ENCODE measurements around the gene ACSL3.
"Not testable (repeated sequence)": the region's sequence is repeated elsewhere in the genome, so short reads cannot be mapped to it uniquely, and the experiment has no call there.

Gene ACSL3

GRCh38 chr2:222860740-222861410 lies at the start of gene ACSL3:
ACSL3 (plus strand) TSS chr2:222861036; CDS start chr2:222908773, 47,737 bp downstream.
- peak; percentile 93 for DNase-seq

- no peak for DNase-seq
These were observed 49.0 kb upstream of the ACSL3 start for GRCh38 chr2:222811828-222812227.

DNA sequence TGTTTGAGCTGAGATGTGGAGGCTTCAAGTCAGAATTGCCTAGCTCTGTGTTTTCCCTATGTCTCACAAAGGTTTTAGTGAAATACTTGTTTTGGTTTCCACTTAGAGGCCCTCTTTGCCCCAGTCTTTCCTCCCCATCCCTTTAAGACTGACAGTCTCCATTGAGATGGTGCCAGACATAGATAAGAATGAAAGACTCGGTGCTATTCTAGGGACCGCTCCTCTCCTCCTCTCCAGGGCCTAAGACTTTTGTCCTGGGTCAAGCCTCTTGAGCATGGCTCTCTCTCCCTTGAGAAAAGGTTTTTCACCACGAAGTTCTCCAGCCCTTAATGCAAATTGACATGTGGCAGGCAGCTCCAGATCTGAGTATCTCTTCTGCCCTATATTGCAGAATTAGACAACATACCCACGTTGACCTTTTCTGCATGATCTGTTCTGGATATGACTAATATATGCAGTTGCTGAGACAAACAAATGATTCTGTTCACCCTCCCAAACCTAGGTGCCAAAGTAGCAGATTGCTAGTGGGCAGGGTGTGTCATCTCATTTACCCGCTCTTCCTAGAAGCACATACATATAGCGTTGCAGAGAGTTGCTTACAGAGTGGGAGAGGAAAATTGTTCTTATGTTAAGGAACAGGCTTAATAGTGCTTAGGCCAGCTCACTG lies 47.5 kb upstream of the ACSL3 start:
- no peak for DNase-seq

DNA sequence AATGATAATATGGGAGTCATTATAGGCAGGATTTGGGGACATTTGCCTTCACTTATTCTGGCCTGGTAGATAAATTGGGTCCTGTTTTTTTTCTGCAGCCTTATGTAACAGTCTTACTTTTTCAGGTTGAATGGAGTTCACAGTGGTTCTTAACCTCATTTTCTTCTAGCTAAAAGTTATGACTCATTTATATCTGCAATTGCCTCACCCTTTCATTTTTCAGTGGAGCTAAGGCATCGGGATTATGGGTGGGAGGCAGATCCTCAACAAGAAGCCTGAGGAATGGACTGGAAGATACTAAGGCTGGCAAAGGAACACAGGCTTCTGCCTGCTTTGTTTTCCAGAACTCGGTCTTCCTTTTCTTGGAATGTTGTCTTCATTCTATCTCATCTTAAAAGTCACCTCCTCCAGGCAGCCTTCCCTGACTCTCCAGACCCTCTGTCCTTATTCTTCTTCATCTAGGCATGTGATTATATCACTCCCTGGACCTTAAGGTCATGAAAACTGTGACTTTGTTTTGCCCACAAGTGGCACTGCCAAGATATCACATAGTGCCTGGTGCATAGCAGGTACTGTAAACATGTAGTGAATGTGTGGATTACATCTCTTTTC lies 41.0 kb upstream of the ACSL3 start:
- no peak for DNase-seq

DNA sequence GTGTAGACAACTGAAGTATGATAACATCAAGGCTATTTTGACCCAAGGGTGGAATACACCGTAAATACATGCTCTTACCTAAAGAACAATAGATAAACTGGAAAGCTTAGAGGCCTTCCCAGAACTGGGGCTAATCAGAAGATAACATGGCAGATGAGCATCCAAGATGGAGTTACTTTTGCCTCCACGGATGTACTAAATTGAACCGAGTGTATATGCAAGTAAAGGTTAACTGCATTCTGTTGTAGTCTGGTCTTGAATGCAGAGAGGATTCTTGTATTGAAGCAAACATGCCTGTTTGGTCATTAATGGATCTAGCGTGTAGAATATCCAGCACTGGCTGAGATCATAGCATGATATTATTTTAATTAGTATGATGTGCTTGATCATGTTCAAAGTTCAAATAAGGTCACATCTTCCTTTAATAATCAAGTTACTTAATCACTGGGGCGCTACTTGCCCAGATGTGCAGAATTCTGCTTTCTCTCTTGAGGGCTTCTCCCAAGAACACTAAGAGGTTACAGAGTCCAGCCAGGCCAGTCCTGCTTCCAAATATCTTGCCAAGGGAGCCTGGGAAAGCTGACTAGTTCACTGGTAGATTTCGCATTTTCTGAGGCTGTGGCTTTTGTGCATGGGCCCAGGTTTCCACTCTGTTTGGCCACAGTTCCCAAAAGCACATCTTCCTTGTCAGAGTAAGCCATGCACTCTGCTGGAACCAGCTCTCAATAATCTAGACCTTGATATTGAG lies 37.5 kb upstream of the ACSL3 start:
- DNase-seq, result no peak

DNA sequence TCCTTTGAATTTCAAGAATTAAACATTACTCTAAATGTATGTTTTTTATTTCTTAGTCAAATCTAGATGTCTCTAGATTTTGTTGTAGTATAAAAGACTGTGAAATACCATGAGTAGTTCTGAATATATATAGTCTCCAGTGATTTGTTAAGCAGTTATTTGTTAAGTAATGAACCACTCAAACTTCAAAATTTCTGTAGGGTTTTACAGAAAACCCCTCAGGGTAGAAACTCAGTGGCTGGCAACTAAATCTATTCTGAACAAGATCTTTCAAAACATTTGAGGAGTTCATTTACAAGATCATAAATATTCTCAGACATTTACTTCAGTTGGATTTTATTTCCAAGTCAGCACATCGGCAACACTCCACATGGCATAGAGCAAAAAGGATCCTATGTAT lies 35.8 kb upstream of the ACSL3 start:
- DNase-seq, result no peak

GRCh38 chr2:222827417-222827816 lies 33.4 kb upstream of the ACSL3 start:
- DNase-seq, result no peak

GRCh38 chr2:222828572-222828971 lies 32.3 kb upstream of the ACSL3 start:
- no peak for DNase-seq

- DNase-seq, result no peak
These were observed 30.7 kb upstream of the ACSL3 start for GRCh38 chr2:222830164-222830563.

GRCh38 chr2:222833410-222833809 lies 27.4 kb upstream of the ACSL3 start:
- no peak for DNase-seq

- no peak for DNase-seq
These were observed 25.6 kb upstream of the ACSL3 start for GRCh38 chr2:222835143-222835822.

GRCh38 chr2:222835823-222836151 lies 25.0 kb upstream of the ACSL3 start:
- no peak for DNase-seq

- DNase-seq, result no peak
These were observed 23.2 kb upstream of the ACSL3 start for GRCh38 chr2:222837643-222838056.

DNA sequence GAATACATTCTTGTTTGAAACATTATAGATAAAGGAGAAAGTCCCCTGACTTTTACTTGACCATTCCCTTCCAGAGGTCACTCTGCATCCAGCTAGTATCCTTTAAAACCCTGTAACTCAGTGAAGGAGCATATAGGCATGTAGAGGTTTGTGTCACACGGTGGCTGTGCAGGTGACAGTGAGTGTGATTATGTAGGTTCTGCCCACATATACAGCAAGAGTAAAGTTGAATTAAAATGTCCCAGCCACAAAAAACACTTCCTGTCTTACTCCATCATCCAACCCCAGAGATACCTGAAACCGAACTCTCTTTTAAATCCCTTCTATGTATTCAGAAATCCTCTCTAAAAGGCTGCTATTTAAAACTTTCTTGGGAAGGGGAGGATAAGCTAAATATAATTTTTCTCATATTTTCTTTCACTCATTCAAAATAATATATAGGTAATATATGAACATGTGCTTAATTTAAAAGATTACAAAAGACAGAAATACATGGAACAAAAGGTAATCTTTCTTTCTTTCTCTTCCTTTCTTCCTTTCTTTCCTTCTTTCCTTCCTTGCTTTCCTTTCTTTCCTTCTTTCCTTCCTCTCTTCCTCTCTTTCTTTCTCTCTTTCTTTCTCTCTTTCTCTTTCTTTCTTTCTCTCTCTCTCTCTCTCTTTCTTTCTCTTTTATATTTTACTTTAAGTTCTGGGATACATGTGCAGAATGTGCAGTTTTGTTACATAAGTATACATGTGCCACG lies 20.6 kb upstream of the ACSL3 start:
- no peak for DNase-seq

GRCh38 chr2:222842491-222843174 lies 18.2 kb upstream of the ACSL3 start:
- no peak for DNase-seq

- no peak for DNase-seq
These were observed 16.5 kb upstream of the ACSL3 start for GRCh38 chr2:222844323-222844722.

DNA sequence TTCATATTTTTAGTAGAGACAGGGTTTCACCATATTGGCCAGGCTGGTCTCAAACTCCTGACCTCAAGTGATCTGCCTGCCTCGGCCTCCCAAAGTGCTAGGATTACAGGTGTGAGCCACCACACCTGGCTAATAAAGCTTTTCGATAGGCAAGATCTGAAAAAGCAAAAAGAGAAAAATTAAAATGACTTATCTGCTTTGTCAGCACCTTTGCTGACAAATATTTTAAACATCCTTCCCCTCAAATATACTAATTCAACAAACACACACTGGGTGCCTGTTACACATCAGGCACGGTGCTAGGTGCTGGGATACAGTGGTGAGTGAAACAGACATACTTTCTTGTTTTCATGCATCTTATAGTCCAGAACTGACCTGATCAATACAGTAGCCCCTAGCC lies 15.5 kb upstream of the ACSL3 start:
- DNase-seq, result not testable (repeated sequence)

DNA sequence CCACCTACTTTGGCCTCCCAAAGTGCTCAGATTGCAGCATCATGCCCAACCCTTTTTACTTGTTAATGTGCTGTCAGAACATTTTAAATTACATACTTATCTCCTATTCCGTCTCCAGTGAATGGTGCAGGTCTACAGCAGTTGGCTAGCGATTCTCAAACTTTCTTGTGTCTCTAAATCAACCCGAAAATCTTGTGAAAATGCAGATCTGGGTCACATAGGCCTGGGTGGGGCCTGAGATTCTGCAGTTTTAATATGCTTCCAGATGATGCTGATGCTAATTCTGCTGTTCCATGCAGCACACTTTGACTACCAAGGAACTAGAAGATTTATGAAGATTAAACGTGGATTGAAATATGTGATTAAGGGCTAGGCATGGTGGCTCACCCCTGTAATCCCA lies 14.8 kb upstream of the ACSL3 start:
- DNase-seq, result no peak

- DNase-seq, result not testable (repeated sequence)
These were observed 12.8 kb upstream of the ACSL3 start for GRCh38 chr2:222848031-222848430.

DNA sequence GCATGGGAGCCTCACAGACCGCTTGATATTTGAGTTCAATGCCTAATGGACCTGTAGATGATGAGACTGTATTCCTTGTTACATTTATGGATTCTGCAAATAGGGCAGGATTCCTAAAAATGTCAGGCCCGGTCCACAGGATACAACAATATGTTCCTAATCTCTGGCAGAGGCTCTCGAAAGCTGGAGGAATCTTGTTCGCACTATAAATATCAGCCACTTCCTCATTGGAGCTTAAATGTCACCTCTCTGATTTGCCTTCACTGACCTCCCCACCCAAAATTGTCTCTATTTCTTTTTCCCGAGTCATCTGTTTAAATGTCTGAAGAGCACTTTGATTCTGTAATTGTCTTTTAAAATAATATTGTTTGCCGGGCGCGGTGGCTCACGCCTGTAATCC lies 12.0 kb upstream of the ACSL3 start:
- DNase-seq, result no peak

GRCh38 chr2:222851956-222852617 lies 8.7 kb upstream of the ACSL3 start:
- DNase-seq, result no peak

All from activated CD4-positive, CD25-positive, alpha-beta regulatory T cell treated with anti-CD3 and anti-CD28 coated beads, Interleukin-2, amount 50 U/mL, for 72 hours (primary cell).